ENCODE results near the gene SLC8A3. TPM values are rescaled to one million over a fixed set of nuclear protein-coding genes. Genes with fewer than 3 reads are reported as not detected.

SLC8A3 gene
- total RNA-seq, 1 donor from 2014 or later, result 0.08 TPM

- H3K27me3 ChIP-seq (ENCODE audit: control insufficient read depth, insufficient read depth, low read length), result no peaks in the 10 kb centered on the region
- no peak overlapping the region for H3K4me3 ChIP-seq (ENCODE audit: low read depth, low read length)
- no peak for DNase-seq (ENCODE audit: low read depth)
- no peaks in the 10 kb centered on the region for H3K36me3 ChIP-seq (ENCODE audit: control insufficient read depth, insufficient read depth, low read length)
- TF ChIP-seq, protein P1, sequence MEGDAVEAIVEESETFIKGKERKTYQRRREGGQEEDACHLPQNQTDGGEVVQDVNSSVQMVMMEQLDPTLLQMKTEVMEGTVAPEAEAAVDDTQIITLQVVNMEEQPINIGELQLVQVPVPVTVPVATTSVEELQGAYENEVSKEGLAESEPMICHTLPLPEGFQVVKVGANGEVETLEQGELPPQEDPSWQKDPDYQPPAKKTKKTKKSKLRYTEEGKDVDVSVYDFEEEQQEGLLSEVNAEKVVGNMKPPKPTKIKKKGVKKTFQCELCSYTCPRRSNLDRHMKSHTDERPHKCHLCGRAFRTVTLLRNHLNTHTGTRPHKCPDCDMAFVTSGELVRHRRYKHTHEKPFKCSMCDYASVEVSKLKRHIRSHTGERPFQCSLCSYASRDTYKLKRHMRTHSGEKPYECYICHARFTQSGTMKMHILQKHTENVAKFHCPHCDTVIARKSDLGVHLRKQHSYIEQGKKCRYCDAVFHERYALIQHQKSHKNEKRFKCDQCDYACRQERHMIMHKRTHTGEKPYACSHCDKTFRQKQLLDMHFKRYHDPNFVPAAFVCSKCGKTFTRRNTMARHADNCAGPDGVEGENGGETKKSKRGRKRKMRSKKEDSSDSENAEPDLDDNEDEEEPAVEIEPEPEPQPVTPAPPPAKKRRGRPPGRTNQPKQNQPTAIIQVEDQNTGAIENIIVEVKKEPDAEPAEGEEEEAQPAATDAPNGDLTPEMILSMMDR (IDR thresholded peaks at IDR 0.05; ENCODE audit: insufficient read depth, low read length, poor library complexity, severe bottlenecking), result no peak
Measured at GRCh38 chr14:70139384-70139783, 49.4 kb downstream of the SLC8A3 start.

GRCh38 chr14:70137788-70138187 lies 51.0 kb downstream of the SLC8A3 start:
- DNase-seq (ENCODE audit: low read depth), result no peak
- no peaks in the 10 kb centered on the region for H3K36me3 ChIP-seq (ENCODE audit: control insufficient read depth, insufficient read depth, low read length)
- TF ChIP-seq, protein P1 (IDR thresholded peaks at IDR 0.05; ENCODE audit: insufficient read depth, low read length, poor library complexity, severe bottlenecking), result no peak
- no peak overlapping the region for H3K4me3 ChIP-seq (ENCODE audit: low read depth, low read length)
- no peaks in the 10 kb centered on the region for H3K27me3 ChIP-seq (ENCODE audit: control insufficient read depth, insufficient read depth, low read length)

- Histone ChIP-seq H3K4me3 (ENCODE audit: low read depth, low read length) (no peak overlapping the region), H3K36me3 (ENCODE audit: control insufficient read depth, insufficient read depth, low read length) (no peaks in the 10 kb centered on the region), H3K27me3 (ENCODE audit: control insufficient read depth, insufficient read depth, low read length) (no peaks in the 10 kb centered on the region)
- TF ChIP-seq, protein P1 (IDR thresholded peaks at IDR 0.05; ENCODE audit: insufficient read depth, low read length, poor library complexity, severe bottlenecking), result no peak
- DNase-seq (ENCODE audit: low read depth), result no peak
Measured at GRCh38 chr14:70133461-70133860, 55.3 kb downstream of the SLC8A3 start.

DNA sequence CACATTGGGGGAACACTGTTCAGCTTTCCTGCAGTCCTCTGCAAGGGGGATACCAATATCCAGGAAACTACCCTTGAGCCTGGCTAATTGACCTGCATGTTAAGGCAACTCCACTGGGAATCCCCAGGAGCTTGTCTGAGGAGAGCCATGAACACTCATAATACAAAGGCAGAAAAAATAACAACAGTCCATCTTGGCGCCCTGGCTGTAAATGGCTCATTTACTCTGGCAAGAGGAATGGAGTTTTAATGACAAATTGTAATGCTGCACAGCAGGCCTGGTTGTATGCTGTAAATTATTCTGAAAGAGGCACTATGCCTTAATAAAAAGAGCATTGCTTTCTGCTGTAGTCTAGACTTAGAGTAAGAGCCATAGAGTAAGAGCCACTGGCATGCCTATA lies 58.3 kb downstream of the SLC8A3 start:
- no peak overlapping the region for H3K4me3 ChIP-seq (ENCODE audit: low read depth, low read length)
- H3K36me3 ChIP-seq (ENCODE audit: control insufficient read depth, insufficient read depth, low read length), result no peaks in the 10 kb centered on the region
- H3K27me3 ChIP-seq (ENCODE audit: control insufficient read depth, insufficient read depth, low read length), result no peaks in the 10 kb centered on the region
- DNase-seq (ENCODE audit: low read depth), result no peak
- TF ChIP-seq, protein P1 (IDR thresholded peaks at IDR 0.05; ENCODE audit: insufficient read depth, low read length, poor library complexity, severe bottlenecking), result no peak

GRCh38 chr14:70127186-70127585 lies 61.6 kb downstream of the SLC8A3 start:
- Histone ChIP-seq H3K36me3 (ENCODE audit: control insufficient read depth, insufficient read depth, low read length) (no peaks in the 10 kb centered on the region), H3K4me3 (ENCODE audit: low read depth, low read length) (no peak overlapping the region), H3K27me3 (ENCODE audit: control insufficient read depth, insufficient read depth, low read length) (no peaks in the 10 kb centered on the region)
- no peak for DNase-seq (ENCODE audit: low read depth)
- TF ChIP-seq, protein P1 (IDR thresholded peaks at IDR 0.05; ENCODE audit: insufficient read depth, low read length, poor library complexity, severe bottlenecking), result no peak

DNA sequence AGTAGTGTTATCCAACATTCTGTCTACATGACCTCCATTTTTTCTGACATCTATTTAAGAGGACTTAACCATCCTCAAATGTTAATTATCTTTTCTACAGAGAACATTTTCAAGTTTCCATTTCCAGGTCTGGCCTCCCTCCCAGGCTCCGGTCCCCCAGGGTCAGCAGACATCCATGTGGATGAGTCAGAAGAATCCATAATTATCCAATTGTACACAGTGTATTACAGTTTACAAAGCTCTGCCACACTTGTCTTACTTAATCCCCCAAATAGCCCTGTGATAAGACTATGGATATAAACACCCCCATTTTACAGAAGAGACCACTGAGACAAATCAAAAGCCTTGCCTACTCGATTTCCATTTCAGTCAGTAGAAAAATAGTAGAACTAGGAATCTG lies 65.0 kb downstream of the SLC8A3 start:
- Histone ChIP-seq H3K4me3 (ENCODE audit: low read depth, low read length) (no peak overlapping the region), H3K27me3 (ENCODE audit: control insufficient read depth, insufficient read depth, low read length) (no peaks in the 10 kb centered on the region), H3K36me3 (ENCODE audit: control insufficient read depth, insufficient read depth, low read length) (no peaks in the 10 kb centered on the region)
- TF ChIP-seq, protein P1 (IDR thresholded peaks at IDR 0.05; ENCODE audit: insufficient read depth, low read length, poor library complexity, severe bottlenecking), result no peak
- DNase-seq (ENCODE audit: low read depth), result no peak
